BJ (cell line): ENCODE measurements around the gene MGAT3. TPM values are rescaled to one million over a fixed set of nuclear protein-coding genes. Genes with fewer than 3 reads are reported as not detected.
A peak's percentile ranks its signal among the peaks of the same experiment; 100 is the strongest.
"Not testable (repeated sequence)": the region's sequence is repeated elsewhere in the genome, so short reads cannot be mapped to it uniquely, and the experiment has no call there.

ENCODE experiments used
- CTCF ChIA-PET: fragments of 350-600 bp; formaldehyde crosslinking; extraction: SDS; loops from one replicate; lab custom pipeline; 2021; ENCODE audit warnings: antibody characterized with exemption, inconsistent platforms; lab: Yijun Ruan, JAX
- POLR2A ChIA-PET: fragments of 300-600 bp; sonication (Branson Sonifier 250); formaldehyde crosslinking; extraction: SDS; loops from one replicate; lab custom pipeline; 2021; ENCODE audit warnings: antibody characterized with exemption; lab: Charles Lee
- DNase-seq: peaks from one replicate; pipeline ENCODE4 v3.0.0-alpha.2; 2011; ENCODE audit warnings: low read depth
- H3K27me3 ChIP-seq: 2 replicates; pipeline ENCODE4 v1.6.0; 2011; ENCODE audit warnings: low read length; ENCODE audit not compliant: control insufficient read depth, insufficient read depth
- H3K36me3 ChIP-seq: 2 replicates; pipeline ENCODE4 v1.5.1; 2011; ENCODE audit warnings: low read length; ENCODE audit not compliant: control insufficient read depth, insufficient read depth
- H3K4me3 ChIP-seq: 2 replicates; pipeline ENCODE4 v1.5.1; 2011; ENCODE audit warnings: low read depth, mild to moderate bottlenecking, control low read depth, low read length
- CTCF ChIP-seq: IDR thresholded peaks from 2 replicates; pipeline ENCODE4 v1.5.1; 2011; ENCODE audit warnings: low read depth, mild to moderate bottlenecking, control low read depth, inconsistent platforms, low read length, moderate library complexity; ENCODE audit not compliant: insufficient read depth
- polyA plus RNA-seq: library from polyadenylated mRNA; depleted of rRNA; stranded (reverse); fragments of >200 nt; gene quantifications from 2 replicates; pipeline ENCODE4 v1.2.3, GENCODE V29; 2011

The MGAT3 gene
- polyA plus RNA-seq, 1 experiment = 0.53 TPM

GRCh38 chr22:39502109-39502788 lies 45.4 kb downstream of the MGAT3 start, which contains the start of gene MIEF1:
Gene MIEF1 (plus strand): TSS chr22:39502290. CDS start chr22:39511295, 9,005 bp downstream.
- Histone ChIP-seq H3K27me3 (peaks cover 1% of the 10 kb centered on the region; the same call in 1 of the 2 replicates), H3K4me3 (peak within 1 kb of the TSS; percentile 77), H3K36me3 (peaks cover 16% of the 10 kb centered on the region)
- DNase-seq = peak; percentile 70
- POLR2A ChIA-PET = interaction anchor here (0.6 to 1.5 kb wide), 4 partner anchors 8 to 184 kb away, joined by 3 to 12 read pairs (median 4); partner anchors contain the start of gene ATF4
- TF ChIP-seq CTCF = no peak; the same call in 1 of the 2 replicates
- CTCF ChIA-PET = interaction anchor here (0.6 to 2.1 kb wide), 8 partner anchors 8 to 522 kb away, joined by 3 to 7 read pairs (median 5); partner anchors contain the start of gene ATF4

- Histone ChIP-seq H3K27me3 (peaks cover 1% of the 10 kb centered on the region; the same call in 1 of the 2 replicates), H3K4me3 (peak overlapping the region; percentile 77), H3K36me3 (peaks cover 17% of the 10 kb centered on the region)
- no peak for TF ChIP-seq CTCF
- DNase-seq = no peak
- POLR2A ChIA-PET = interaction anchor here (1.1 to 1.5 kb wide), 2 partner anchors 17 to 19 kb away, joined by 4 to 12 read pairs; partner anchors contain the start of gene ATF4
- CTCF ChIA-PET = interaction anchor here (1.4 to 2.1 kb wide), 4 partner anchors 11 to 522 kb away, joined by 5 to 16 read pairs (median 6); no protein-coding TSS in a partner anchor
These were observed 46.1 kb downstream of the MGAT3 start for GRCh38 chr22:39502789-39503409.

GRCh38 chr22:39503630-39504029 lies 46.8 kb downstream of the MGAT3 start:
- peaks cover 17% of the 10 kb centered on the region for H3K36me3 ChIP-seq
- no peak overlapping the region for H3K4me3 ChIP-seq
- ChIA-PET CTCF (interaction anchor here (2.1 kb wide), 2 partner anchors 11 to 25 kb away, joined by 6 to 16 read pairs; no protein-coding TSS in a partner anchor), POLR2A (no interaction called here)
- DNase-seq = no peak
- H3K27me3 ChIP-seq = peaks cover 1% of the 10 kb centered on the region; the same call in 1 of the 2 replicates
- TF ChIP-seq CTCF = no peak

- peaks cover 17% of the 10 kb centered on the region for H3K36me3 ChIP-seq
- DNase-seq = no peak
- ChIA-PET CTCF (interaction anchor here (2.1 kb wide), 1 partner anchor 10 kb away, joined by 16 read pairs; no protein-coding TSS in a partner anchor), POLR2A (no interaction called here)
- 0 out of 2 replicates have a peak, but pooled peaks cover 1% of the 10 kb centered on the region for H3K27me3 ChIP-seq
- no peak overlapping the region for H3K4me3 ChIP-seq
- TF ChIP-seq CTCF = no peak
These were observed 47.3 kb downstream of the MGAT3 start for GRCh38 chr22:39504071-39504470.

- H3K4me3 ChIP-seq, DNase-seq, H3K27me3 ChIP-seq, POLR2A ChIA-PET: not testable (repeated sequence)
- H3K36me3 ChIP-seq = peaks cover 31% of the 10 kb centered on the region
- CTCF ChIA-PET = interaction anchor here (1.8 to 2.5 kb wide), 2 partner anchors 10 to 164 kb away, joined by 4 to 11 read pairs; no protein-coding TSS in a partner anchor
These were observed 50.2 kb downstream of the MGAT3 start for GRCh38 chr22:39507021-39507420.
